GM12873 (cell line): ENCODE measurements around the gene FANK1.

Experiments used
- CTCF ChIP-seq: IDR thresholded peaks from 2 replicates; pipeline ENCODE4 v1.5.1; 2012; ENCODE audit warnings: low read depth, mild to moderate bottlenecking, moderate library complexity, low read length, control low read depth; ENCODE audit not compliant: insufficient read depth; ENCODE audit errors: missing control alignments

The FANK1 gene

DNA sequence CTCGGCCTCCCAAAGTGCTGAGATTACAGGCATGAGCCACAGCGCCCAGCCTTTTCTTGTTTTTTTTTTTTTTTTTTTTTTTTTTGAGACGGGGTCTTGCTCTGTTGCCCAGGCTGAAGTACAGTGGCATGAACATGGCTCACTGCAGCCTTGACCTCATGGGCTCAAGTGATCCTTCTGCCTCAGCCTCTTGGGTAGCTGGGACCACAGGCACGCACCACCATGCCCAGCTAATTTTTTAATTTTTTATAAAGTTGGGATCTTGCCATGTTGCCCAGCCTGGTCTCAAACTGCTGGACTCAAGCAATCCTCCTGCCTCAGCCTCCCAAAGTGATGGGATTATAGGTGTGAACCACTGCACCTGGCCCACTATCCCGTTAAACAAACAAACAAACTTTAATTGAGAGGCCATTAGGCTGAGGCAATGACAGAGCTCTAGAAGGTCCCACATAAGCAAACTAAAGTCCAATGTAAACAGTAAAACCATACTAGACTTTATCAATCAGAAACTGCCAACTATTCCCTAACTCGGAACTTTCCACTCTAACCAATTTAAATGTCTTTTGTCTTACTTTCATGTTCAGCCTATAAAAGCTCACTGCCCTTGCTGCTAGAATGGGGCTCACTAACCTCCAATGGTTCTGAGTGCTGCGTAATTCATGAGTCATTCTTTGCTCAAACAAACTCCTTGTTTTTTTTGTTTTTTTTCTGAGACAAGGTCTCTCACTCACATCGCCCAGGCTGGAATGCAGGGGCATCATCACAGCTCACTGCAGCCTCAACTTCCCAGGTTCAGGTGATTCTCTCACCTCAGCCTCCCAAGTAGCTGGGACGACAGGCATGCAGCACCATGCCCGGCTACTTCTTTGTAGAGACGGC, 17.2 kb upstream of the FANK1 start:
- TF ChIP-seq CTCF = no peak

- no peak for TF ChIP-seq CTCF
These were observed 15.6 kb upstream of the FANK1 start for GRCh38 chr10:125880719-125881118.

GRCh38 chr10:125881192-125881591, 15.2 kb upstream of the FANK1 start, which contains the start of gene DHX32:
Gene DHX32 (minus strand): TSS chr10:125881292. CDS start chr10:125880824, 468 bp downstream.
- no peak for TF ChIP-seq CTCF

DNA sequence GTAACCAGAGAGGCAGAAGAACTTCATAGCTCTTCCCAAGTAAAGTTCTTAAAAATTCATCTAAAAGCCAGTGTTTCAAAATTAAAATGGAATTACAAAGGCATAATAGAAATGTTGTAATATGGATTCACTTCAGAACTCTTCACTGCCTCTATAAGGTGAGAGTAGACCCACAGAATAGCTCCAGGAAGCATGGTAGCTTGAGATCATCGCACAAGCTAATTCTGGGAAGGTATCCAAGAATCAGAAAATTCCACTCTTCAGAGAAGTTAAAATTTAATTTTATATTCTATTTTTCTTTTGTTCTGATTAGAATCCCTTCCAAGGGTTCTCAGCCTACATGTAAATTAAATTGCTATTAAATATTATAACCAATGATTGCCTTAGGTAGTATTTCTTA, 13.8 kb upstream of the FANK1 start:
- TF ChIP-seq CTCF = no peak

DNA sequence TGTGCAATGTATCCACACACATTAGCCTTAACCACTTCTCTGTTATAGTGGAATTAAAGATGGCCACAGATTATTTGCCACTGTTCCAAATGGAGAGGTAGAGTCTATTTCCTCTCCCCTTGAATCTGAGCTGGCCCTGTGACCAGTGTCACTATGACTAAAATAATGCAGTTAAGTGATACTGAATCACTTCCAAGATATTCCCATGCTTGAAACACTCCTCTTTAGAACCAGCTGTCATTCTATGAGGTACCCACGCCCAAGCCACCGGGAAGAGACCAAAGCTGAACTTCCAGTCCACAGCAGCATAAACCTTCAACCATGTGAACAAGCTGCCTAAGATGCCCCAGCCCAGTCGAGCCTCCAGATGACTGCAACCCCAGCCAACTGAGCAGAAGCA, 13.2 kb upstream of the FANK1 start:
- TF ChIP-seq CTCF = no peak

- TF ChIP-seq CTCF = no peak
These were observed 9.4 kb upstream of the FANK1 start for GRCh38 chr10:125886914-125887512.

DNA sequence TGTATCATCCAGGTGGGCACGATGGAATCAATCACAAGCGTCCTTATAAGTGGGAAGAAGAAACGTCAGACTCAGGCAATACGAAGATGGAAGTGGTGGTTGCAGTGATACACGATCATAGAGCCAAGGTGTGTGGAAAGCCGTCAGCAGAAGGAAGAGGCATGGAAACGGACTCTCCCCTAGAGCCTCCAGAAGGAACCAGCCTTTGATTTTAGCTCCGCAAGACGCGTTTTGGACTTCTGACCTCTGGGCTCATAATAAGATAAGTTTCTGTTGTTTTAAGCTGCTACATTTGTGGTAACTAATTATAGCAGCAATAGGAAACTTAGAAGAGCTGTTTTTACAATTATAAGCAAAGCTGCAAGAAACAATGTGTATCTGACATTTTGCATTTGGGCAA, 14.8 kb downstream of the FANK1 start:
- TF ChIP-seq CTCF = no peak
